Retina (tissue), 1 donor: ENCODE results near the gene CUX1.

Source experiments
- DNase-seq: peaks from one replicate; pipeline ENCODE4 v3.0.0-alpha.2; 2016

The CUX1 gene

GRCh38 chr7:102260856-102261255 is 443.4 kb downstream of the CUX1 start:
- DNase-seq = peak; percentile 82

GRCh38 chr7:102261451-102261850 is 444.0 kb downstream of the CUX1 start:
- no peak for DNase-seq

GRCh38 chr7:102262546-102262945 is 445.1 kb downstream of the CUX1 start:
- peak; percentile 80 for DNase-seq

- DNase-seq = no peak
Observed at GRCh38 chr7:102264367-102264891, 447.0 kb downstream of the CUX1 start.

- DNase-seq = peak; percentile 77
Observed at GRCh38 chr7:102266541-102266940, 449.1 kb downstream of the CUX1 start.

GRCh38 chr7:102268635-102269034 is 451.2 kb downstream of the CUX1 start:
- no peak for DNase-seq

- DNase-seq = no peak
Observed at GRCh38 chr7:102270178-102270887, 452.9 kb downstream of the CUX1 start.

- DNase-seq = no peak
Observed at GRCh38 chr7:102271158-102271798, 453.9 kb downstream of the CUX1 start.

GRCh38 chr7:102272075-102272916 is 454.9 kb downstream of the CUX1 start:
- peak; percentile 85 for DNase-seq

- DNase-seq = no peak
Observed at GRCh38 chr7:102272917-102273748, 455.7 kb downstream of the CUX1 start.

GRCh38 chr7:102273749-102274712 is 456.6 kb downstream of the CUX1 start:
- DNase-seq = no peak

- no peak for DNase-seq
Observed at GRCh38 chr7:102275123-102275703, 457.8 kb downstream of the CUX1 start.

GRCh38 chr7:102277901-102278300 is 460.5 kb downstream of the CUX1 start:
- DNase-seq = no peak

GRCh38 chr7:102279537-102280400 is 462.3 kb downstream of the CUX1 start:
- peak; percentile 90 for DNase-seq

- no peak for DNase-seq
Observed at GRCh38 chr7:102280521-102280920, 463.1 kb downstream of the CUX1 start.

GRCh38 chr7:102281785-102282184 is 464.4 kb downstream of the CUX1 start:
- no peak for DNase-seq

GRCh38 chr7:102282465-102283362 is 465.3 kb downstream of the CUX1 start:
- no peak for DNase-seq

GRCh38 chr7:102283477-102284189 is 466.2 kb downstream of the CUX1 start:
- peak; percentile 1 for DNase-seq
